ENCODE results near the gene KRTAP10-6.
"Not testable (repeated sequence)": the region's sequence is repeated elsewhere in the genome, so short reads cannot be mapped to it uniquely, and the experiment has no call there.

The KRTAP10-6 gene

DNA sequence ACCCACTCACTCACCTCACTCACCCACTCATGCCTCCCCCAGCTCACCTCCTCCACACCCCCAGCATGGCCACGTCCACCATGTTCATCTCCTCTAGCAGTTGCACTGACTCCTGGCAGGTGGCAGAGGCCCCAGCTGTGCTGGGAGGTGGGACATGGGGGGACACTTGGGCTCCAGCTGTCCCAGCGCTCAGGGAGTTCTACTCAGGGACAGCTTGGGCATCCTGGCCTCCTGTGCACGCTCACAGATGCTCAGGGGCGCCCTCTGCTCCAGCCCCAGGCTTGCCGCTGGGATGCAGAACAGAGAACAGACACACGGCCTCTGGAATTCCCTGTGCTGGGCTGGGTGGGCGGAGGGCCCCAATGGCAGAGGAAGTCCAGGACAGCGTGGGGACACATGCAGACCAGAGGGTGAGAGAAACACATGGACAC, 24.8 kb upstream of the KRTAP10-6 start:
- no peak for DNase-seq (ENCODE audit: low read depth, low spot score)

DNA sequence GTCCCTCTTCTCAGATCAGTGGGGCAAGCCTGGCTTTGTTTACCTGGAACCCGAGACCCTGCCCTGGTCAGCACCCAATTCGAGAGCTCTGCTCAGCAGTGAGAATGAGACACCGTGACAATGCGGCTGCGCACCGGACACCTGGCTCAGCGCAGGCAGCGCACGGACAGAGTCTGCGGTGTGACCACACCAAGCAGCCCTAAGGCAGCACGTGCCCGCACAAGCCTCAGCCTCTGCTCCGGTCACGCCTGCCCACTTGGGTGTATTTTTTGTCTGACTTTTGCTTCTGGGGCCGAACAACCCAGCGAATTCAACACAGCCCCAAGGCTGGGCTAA, 24.3 kb upstream of the KRTAP10-6 start:
- DNase-seq (ENCODE audit: low read depth, low spot score): no peak

DNA sequence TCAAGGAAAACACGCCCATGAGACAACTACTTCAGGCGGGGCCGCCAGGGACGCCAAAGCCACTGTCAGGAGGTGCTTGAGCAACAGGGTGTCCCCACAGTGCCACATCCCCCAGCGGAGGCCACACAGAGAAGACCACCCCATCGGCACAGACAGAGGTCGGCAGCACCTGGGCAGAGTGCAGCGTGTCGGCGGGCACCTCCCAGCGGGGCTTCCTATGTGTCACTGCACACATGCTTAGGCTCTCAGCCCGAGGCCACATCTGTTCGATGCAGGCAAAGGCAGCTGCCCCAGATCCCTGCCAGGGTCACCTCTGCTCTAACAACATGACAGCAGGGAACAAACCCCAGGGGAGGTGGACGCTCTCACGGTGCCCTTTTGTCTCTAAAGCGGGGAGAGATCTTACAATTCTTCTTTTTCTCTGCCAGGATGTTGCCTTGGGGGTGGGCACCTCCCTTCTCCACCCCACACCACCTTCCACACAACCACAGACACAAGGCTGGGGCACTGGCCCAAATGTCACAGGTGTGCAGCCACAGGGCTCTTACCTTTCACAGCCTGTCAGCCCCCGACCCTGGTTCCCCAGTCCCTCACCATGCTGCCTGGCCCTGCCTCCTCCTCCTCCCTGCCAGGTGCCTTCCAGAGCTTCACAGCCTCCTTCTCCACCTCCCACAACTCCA, 23.7 kb upstream of the KRTAP10-6 start:
- DNase-seq (ENCODE audit: low read depth, low spot score): no peak

DNA sequence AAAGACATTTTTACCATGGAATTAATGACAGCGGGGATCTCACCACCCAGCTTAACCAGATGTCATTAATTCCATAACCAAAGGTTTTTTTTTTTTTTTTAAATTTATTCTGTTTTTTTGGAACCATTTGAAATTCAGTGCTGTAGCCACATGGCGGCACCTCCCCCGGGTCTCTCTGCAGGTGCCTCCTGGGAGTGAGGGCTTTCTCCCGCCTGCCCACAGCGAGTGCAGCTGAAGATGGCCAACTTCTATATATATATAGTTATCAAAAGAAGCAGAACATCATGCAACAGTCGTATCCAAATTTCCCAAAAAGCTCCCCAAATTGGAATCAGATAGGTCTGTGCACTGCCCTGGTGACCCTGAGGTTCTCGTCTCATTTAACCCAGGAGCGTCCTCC, 23.2 kb upstream of the KRTAP10-6 start:
- no peak for DNase-seq (ENCODE audit: low read depth, low spot score)

DNA sequence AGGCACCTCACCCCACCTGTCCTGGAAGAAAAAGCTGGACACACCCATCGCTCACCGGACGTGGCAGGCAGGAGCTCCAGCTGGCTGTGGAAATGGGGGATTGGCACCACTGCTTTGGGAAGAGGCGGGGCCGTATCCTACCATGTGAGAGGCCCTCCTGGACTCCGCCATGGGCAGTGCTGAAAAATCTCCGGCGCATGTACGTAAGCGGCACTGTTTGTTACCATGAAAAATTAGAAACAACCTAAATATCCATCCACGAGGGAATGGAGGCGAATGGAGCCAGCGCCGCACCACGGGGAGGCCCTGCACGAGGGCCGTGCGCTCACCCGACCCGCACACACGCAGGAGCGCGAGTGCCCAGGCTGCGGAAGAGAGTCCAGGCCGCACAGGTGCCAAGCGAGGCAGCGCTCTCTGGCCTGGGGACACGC, 22.7 kb upstream of the KRTAP10-6 start:
- DNase-seq (ENCODE audit: low read depth, low spot score): no peak

DNA sequence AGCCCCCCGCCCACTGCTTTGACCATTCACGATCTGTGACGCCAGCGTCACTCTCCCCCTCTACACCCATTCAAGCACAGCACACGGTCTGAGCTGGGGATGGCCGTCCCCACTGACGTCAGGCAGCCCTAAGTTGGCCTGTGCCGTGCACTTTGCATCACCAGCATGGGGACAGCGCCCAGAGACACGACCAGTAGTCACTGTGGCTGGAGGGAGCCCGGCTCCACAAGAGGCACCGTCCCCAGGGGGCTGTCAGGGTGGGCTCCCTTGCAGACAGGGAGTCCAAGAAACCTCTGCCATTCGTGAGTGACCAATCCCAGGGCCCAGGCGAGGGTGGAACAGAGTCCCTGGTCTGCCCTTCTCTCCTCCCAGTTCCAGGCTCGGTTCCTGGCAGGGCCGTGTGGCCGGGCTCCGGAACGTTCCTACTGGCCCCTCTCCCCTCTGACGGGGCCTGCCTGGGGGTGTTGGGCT, 21.9 kb upstream of the KRTAP10-6 start:
- DNase-seq (ENCODE audit: low read depth, low spot score): no peak

DNA sequence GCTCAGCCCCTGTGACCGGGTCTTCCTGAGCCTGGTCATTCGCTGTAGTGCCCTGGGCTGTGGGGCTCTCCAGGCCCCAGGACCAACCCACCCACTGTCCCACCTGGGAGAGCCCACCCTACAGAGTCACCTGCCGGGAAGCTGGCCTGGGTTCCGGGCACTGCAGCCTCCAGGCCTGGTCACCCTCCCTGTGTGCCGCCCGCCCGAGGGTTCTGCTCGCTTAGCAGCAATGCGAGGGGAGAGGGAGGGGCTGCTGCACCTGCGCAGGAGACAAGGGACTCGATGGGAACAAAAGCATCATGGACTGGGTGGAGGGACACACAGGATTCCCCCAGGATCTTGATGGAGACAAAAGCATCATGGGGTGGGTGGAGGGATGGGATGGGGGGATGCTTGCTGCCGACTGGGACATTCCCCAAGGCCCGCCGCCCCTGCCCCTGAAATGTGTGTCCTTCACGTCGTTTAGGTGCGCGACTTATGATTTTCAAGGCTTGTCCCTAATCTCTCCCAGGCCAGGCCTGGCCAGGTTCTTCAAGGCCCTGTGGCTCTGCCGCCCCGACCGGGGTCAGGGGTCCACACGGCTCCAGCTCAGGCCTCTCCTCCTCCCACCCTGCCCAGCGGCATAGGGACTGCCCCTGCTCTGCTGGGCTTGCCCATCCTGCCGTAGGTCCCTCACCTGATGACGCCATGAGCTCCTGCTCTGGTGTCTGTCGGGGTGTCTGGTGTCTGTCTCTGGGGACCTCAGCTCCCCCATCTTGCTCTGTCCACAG, 21.3 kb upstream of the KRTAP10-6 start:
- no peak for DNase-seq (ENCODE audit: low read depth, low spot score)

DNA sequence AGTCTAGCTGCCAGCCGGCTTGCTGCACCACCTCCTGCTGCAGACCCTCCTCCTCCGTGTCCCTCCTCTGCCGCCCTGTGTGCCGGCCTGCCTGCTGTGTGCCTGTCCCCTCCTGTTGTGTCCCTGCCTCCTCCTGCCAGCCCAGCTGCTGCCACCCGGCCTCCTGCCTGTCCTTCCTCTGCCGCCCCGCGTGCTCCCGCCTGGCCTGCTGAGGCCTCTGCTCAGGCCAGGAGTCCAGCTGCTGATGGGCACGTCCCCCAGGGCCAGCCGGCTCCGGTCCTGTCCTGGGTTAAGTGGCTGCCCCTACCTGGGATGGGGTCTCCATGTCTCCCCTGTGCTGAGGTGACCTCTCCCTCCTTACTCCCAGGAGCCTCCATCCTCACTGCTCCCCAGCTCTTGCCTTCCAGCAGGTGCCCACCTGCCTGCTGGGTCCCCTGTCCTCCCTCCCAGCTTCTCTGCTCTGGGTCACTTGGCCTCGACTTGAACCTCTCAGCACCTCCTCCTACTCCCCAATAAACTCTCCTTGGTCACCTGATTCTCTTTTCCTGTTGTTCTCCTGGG, 20.4 kb upstream of the KRTAP10-6 start:
- DNase-seq (ENCODE audit: low read depth, low spot score): no peak

DNA sequence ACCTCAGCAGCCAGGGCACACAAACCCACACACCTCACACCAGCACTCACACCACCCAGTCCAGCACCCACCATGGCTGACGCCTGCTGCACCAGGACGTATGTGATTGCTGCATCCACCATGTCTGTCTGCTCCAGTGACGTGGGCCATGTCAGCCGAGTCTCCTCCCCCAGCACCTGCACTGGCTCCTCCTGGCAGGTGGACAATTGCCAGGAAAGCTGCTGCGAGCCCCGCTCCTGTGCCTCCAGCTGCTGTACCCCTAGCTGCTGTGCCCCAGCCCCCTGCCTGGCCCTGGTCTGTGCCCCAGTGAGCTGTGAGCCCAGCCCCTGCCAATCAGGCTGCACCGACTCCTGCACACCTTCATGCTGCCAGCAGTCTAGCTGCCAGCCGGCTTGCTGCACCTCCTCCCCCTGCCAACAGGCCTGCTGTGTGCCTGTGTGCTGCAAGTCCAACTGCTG, 19.8 kb upstream of the KRTAP10-6 start, which contains the start of gene KRTAP10-8:
Gene KRTAP10-8 (plus strand): TSS at position 51 of the 458 bp plus-strand sequence. CDS start 22 bp downstream, at position 73.
- no peak for DNase-seq (ENCODE audit: low read depth, low spot score)

DNA sequence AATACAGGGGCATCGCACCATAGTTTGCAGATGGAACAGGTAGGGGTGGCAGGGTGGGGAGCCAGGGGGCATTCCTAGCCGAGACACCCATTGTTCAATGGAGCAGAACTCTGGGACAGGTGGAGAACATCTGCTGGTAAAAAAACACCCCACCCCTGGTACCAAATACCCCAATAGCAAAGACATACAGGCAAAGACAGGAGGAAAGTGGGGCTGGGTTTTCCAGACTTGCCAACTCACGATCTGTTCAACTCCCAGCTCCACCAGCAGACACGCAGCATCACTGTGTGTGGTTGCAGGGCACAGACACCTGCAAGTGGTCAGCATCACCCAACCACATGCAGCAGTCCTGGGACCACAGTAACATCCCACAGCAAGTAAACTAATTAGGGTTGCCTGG, 19.2 kb upstream of the KRTAP10-6 start:
- no peak for DNase-seq (ENCODE audit: low read depth, low spot score)

DNA sequence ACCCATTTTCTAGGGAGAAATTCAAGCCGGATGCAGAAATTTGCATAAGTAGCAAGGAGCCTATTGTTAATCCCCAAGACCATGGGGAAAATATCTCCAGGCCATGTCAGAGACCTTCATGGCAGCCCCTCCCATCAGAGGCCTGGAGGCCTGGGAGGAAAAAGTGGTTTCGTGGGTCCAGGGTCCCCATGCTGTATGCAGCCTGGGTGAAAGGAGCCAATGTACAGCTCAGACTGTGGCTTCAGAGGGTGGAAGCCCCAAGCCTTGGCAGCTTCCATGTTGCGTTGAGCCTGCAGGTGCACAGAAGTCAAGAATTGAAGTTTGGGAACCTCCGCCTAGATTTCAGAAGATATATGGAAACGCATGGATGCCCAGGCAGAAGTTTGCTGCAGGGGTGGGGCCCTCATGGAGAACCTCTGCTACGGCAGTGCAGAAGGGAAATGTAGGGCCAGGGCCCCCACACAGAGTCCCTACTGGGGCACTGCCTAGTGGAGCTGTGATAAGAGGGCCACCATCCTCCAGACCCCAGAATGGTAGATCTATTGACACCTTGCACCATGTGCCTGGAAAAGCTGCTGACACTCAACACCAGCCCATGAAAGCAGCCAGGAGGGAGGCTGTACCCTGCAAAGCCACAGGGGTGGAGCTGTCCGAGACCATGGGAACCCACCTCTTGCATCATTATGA, 18.0 kb upstream of the KRTAP10-6 start:
- DNase-seq (ENCODE audit: low read depth, low spot score): not testable (repeated sequence)

DNA sequence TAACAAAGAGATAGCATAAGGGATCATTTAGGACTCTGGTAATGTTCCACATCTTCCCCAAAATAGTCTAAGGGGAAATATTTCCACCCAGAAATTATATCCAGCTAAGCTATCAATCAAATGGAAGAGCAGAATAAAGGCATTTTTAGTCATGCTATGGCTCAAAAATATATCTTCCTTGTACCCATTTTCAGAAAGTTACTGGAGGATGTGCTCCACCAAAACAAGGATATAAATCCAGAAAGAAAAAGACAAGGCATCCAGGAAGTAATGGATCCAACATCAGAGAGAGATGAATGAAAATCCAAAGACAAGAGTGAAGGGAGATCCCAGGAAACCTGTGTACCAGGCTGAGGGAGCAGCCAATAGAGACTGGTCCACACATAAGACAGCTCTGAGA, 16.9 kb upstream of the KRTAP10-6 start:
- DNase-seq (ENCODE audit: low read depth, low spot score): no peak

DNA sequence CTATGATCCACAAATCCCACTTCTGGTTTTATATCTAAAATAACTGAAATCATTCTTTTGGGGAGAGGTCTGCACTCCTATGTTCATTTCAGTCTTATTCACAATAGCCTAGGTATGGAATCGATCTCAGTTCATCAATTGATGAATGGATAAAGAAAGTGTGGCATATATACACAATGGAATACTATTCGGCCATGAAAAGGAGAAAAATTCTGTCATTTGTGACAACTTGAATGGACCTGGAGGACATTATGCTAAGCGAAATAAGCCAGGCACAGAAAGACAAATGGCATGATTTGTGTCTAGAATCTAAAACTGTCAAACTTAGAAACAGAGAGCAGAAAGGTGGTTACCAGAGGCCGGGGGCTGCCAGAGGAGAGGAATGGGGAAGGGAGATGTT, 14.2 kb upstream of the KRTAP10-6 start:
- no peak for DNase-seq (ENCODE audit: low read depth, low spot score)

DNA sequence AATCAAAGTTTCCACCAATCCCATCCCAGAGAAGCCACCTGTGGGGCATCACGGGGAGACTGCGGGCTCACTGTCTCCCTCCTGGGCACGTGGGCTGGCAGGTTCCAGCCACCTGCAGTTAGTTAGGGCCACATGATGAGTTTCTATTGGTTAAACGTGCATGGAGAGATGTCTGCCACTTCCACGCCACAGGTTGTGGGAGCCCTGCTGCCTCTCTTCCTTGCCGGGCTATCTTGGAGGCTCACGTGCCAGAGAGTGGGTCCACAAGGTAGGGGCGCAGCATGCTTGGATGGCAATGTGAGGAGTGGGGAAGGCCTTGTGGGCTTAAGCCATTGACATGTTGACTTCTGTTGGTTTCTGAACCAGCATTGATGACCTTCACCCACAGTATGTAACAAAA, 11.6 kb upstream of the KRTAP10-6 start:
- DNase-seq (ENCODE audit: low read depth, low spot score): no peak

DNA sequence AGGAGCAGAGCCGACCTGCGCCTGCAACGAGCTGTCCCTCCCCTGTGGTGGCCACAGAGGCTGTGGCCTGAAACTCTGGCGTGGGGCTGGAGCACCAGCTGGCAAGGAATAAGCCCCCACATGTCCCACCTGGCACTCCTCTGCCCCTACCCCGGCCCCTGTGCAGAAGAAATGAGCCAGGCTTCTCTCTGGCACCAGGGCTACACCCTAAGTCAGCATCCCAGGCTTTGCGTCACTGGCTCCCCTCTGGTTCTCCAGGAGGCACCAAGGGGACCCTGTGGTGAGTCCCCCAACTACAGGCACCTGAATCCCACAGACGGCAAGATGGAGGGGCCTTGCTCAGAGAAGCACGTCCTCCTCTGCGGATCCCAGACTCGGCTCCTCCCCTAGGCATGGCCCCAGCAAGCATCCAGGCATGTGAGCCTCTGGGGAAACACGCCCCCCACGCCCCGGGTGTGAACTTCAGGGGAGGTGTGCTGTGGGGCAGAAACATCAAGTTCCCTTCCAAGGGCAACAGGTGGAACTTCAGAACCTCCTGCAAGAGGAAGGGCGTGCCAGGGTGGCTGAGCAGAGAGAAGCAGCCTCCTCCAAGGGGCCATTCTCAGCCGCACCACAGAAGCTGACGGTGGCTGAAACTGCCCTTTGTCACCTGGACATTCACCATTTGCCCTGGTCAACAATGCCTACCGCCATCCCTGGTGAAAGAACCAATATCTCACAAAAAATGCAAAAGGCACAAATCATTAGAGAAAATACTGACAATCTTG, 11.0 kb upstream of the KRTAP10-6 start:
- DNase-seq (ENCODE audit: low read depth, low spot score): no peak

DNA sequence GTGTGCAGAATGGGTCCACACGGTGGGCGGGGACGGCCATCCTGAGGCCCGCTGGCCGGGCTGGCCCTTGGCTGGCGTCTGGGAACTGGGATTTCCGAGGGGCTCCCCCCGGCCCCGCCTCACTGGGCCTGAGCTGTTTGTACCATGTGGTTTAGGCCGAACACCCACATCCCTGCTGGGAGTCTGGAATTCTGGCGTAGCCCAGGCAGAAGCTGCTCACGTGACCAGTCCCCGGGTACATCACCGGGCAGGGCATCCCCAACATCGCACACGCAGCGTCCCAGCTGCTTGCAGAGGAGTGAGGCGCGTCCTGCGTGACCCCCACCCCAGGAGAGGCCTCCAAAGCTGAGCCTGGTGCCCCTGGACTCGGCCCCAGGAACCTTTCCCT, 10.2 kb upstream of the KRTAP10-6 start:
- DNase-seq (ENCODE audit: low read depth, low spot score): no peak

DNA sequence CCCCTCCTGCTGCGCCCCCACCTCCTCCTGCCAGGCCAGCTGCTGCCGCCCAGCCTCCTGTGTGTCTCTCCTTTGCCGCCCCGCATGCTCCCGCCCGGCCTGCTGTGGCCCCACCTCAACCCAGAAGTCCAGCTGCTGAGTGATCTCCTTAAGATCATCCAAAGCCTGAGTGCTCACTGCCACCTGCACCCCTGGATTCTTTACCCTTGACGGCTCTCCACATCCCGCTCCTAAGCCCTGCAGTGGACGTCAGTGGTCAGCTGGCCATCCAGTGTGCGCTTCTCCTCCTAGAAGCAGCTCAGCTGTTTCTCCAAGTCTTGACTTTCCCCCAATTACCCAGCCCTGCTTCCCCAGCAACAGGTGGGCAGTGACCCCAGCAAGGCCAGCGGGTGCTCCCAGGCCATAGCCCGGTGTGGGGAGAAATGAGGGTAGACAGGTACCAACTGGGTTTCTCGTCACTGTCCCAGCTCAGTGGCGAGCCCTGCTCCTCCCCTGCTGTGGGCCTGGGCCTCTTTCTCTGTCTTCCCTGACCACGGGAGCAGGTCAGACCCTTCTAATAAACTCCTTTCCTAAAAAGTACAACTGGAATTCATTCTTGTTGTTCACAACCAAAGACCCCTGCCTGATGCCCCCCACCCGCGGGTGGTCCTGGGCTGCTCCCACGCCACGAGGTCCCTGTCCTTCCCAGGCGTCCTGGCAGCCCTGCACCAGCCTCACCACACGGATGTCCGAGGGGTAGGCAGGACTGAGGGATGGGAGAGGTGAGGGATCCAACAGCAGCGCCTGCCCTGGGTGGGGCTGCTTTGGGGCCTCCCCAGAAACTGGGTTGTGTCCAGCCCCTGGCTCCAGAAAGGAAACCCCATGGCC, 9.5 kb upstream of the KRTAP10-6 start:
- DNase-seq (ENCODE audit: low read depth, low spot score): no peak

DNA sequence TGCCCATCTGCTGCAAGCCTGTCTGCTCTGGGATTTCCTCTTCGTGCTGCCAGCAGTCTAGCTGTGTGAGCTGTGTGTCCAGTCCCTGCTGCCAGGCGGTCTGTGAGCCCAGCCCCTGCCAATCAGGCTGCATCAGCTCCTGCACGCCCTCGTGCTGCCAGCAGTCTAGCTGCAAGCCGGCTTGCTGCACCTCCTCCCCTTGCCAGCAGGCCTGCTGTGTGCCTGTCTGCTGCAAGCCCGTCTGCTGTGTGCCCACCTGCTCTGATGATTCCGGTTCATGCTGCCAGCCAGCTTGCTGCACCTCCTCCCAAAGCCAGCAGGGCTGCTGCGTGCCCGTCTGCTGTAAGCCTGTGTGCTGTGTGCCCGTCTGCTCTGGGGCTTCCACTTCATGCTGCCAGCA, 8.8 kb upstream of the KRTAP10-6 start:
- not testable (repeated sequence) for DNase-seq (ENCODE audit: low read depth, low spot score)

DNA sequence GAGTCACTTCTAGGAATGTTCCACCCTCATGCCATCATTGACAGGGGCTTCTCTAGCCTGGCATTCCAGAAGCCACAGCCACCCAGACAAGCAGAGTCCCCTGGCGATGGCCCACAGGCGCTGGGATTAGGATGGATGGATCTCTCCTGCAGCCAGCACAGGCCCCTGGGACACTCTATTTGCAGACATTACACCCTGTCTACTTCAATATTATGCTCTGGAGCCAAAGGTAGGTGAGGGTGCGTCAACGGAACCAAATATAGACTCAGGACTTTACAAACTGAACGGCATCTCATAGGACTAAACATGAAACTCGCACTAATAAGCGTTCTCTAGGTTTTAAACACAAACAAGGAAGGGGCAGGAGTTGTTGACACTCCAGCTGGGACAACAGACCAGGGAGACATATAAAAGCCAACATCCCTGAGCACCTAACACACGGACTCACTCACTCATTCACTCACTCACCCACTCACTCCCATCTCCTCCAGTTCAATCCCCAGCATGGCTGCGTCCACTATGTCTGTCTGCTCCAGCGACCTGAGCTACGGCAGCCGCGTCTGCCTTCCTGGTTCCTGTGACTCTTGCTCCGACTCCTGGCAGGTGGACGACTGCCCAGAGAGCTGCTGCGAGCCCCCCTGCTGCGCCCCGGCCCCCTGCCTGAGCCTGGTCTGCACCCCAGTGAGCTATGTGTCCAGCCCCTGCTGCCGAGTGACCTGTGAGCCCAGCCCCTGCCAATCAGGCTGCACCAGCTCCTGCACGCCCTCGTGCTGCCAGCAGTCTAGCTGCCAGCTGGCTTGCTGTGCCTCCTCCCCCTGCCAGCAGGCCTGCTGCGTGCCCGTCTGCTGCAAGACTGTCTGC, 8.0 kb upstream of the KRTAP10-6 start, which contains the start of gene KRTAP10-7:
Gene KRTAP10-7 (plus strand): TSS at position 480 of the 861 bp plus-strand sequence. CDS start 25 bp downstream, at position 505.
- DNase-seq (ENCODE audit: low read depth, low spot score): not testable (repeated sequence)
